ENCODE data around the gene MYL3. TPM values are rescaled to one million over a fixed set of nuclear protein-coding genes. Genes with fewer than 3 reads are reported as not detected.

The MYL3 gene
- total RNA-seq, 8 experiments from 2014 or later: 0.38 to 2.4 TPM; not detected in 6

DNA sequence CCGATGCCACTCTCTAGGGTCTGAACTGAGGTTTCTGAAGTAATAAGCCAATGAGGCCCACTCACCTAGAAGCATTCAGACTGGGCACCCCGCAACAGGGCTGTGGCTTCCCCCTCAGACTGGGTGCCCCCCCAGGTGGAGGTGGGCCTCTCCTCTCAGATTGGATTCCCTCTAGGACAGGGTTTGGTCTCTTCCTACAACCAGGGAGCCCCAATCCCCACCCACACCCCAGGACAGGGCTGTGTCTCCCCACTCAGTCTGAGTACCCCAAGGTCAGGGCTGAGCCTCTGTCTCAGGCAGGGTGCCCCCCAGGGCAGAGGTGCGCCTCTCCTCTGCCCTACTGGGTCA, 41.9 kb upstream of the MYL3 start:
- H3K4me3 ChIP-seq: no peak overlapping the region
- no peak overlapping the region for H3K27ac ChIP-seq
- ATAC-seq (replicated peaks in 6 of 8): no peak
- in situ Hi-C loops (cut with MboI; ENCODE audit: low pct_unique_long_range_greater_than_20kb in 2 of 9, low sequenced_read_pairs in 9 of 9, unreplicated experiment in 9 of 9): loop anchor here in 2 of 9 experiments (25.0 kb wide), 2 partner anchors 193 to 418 kb away; partner anchors contain the start of genes PRSS50 (in 2 of the 2), TMIE (in 2 of the 2) and RTP3 (in 1 of the 2)
- H3K4me1 ChIP-seq (replicated peaks in 1 of 2): peaks cover 0 to 2% of the 10 kb centered on the region in 2 donors
- 83% methylated on average over 2 of the region's 3 CpGs; no CpG with 5 or more reads in 9 of the 10 experiments for WGBS, 10 experiments

DNA sequence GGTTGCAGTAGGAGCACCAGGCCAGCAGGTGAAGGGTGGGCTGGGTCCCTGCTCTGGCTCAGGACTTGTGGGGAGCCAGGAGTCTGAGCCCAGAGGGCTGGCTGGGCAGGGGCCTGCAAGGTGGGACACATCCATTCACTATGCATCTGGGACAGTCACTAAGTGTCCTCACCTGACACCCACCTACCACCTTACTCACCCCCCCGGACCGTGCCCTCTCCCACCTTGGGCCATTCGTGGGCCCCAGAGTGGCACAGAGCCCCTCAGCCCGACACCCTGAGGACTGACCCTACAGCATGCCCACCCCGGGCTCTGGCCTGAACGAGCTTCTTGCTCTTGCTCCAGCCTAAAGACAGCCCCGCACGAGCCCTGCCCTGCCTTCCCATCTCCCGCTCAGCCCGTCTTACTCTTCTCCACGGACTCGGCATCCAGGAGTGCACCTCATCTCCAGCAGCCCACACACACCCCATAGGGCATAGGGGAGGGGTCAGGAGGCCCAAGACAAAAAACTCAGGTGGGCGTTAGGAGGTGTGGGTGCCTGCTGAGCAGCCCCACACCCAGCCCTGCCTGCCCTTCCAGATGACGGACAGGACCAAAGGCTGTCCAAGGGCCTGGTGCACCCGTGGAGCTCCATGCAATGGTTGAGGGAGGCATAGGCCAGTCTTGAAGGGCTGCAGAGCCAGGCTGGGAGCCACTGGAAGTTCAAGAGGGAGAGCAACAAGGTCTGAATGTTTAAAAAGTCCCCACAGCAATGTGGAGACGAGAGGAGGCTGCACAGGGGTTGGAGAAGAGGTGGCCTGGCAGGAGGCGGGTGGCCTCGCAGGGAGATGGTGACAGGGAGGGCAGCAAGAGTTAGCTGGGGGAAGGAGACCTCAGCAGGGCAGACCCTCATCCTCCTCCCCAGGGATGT, 41.3 kb upstream of the MYL3 start:
- in situ Hi-C loops (cut with MboI; ENCODE audit: low pct_unique_long_range_greater_than_20kb in 2 of 9, low sequenced_read_pairs in 9 of 9, unreplicated experiment in 9 of 9): loop anchor here in 2 of 9 experiments (25.0 kb wide), 2 partner anchors 192 to 417 kb away; partner anchors contain the start of genes PRSS50 (in 2 of the 2), TMIE (in 2 of the 2) and RTP3 (in 1 of the 2)
- no peak overlapping the region for H3K27ac ChIP-seq

DNA sequence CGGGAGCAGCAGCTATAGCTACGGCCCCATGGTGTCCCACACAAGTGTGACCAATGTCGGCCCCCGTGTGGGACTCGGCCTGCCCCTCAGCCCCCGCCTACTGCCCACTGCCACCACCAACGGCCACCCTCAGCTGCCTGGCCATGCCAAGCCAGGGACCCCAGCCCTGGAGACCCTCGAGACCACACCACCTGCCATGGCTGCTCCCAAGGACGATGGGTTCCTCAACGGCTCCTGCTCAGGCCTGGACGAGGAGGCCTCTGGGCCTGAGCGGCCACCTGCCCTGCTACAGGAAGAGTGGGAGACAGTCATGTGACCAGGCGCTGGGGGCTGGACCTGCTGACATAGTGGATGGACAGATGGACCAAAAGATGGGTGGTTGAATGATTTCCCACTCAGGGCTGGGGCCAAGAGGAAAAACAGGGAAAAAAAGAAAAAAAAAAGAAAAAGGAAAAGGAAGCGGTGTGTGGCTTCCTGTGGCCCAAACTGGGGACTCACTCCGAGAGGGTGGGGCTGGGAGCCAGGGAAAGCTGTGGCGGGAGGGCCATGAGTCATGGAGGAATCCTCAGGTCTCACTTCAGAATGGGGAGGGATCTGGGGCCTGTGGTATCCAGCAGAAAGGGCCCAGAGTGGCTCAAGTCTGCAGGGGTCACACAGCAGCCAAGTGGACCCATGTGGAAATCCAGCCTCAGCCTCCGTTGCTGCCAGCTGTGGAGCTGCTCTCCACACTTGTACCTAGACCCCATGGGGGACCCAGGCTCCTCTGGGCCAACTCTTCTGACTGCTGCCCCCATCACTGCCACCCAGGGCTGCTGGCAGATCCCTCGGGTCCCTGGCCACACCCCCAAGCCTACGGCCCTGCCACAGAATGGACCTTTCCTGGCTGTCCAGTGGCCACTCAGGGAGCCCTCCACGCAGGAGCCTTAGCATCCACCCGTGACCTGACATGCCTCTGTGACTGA, 40.4 kb upstream of the MYL3 start:
- H3K27ac ChIP-seq: no peak overlapping the region
- 20 to 100% (median 66%) methylated on average over 1 to 6 of the region's 21 CpGs; no CpG with 5 or more reads in 1 of the 10 experiments for WGBS, 10 experiments
- peak in 2 of 8 experiments; percentile 58 to 63 for ATAC-seq (replicated peaks in 6 of 8)
- no peak overlapping the region for H3K4me3 ChIP-seq
- in situ Hi-C loops (cut with MboI; ENCODE audit: low pct_unique_long_range_greater_than_20kb in 2 of 9, low sequenced_read_pairs in 9 of 9, unreplicated experiment in 9 of 9): loop anchor here in 2 of 9 experiments (25.0 kb wide), 2 partner anchors 191 to 416 kb away; partner anchors contain the start of genes PRSS50 (in 2 of the 2), TMIE (in 2 of the 2) and RTP3 (in 1 of the 2)
- no peaks in the 10 kb centered on the region for H3K4me1 ChIP-seq (replicated peaks in 1 of 2)

More for the DNA sequence above, 41.3 kb upstream of the MYL3 start:
- Histone ChIP-seq H3K4me3 (no peak overlapping the region), H3K4me1 (replicated peaks in 1 of 2) (peaks cover 0 to 2% of the 10 kb centered on the region in 2 donors)
- no peak for ATAC-seq (replicated peaks in 6 of 8)
- WGBS, 10 experiments: 49 to 89% (median 62%) methylated on average over 1 to 4 of the region's 18 CpGs; no CpG with 5 or more reads in 6 of the 10 experiments

DNA sequence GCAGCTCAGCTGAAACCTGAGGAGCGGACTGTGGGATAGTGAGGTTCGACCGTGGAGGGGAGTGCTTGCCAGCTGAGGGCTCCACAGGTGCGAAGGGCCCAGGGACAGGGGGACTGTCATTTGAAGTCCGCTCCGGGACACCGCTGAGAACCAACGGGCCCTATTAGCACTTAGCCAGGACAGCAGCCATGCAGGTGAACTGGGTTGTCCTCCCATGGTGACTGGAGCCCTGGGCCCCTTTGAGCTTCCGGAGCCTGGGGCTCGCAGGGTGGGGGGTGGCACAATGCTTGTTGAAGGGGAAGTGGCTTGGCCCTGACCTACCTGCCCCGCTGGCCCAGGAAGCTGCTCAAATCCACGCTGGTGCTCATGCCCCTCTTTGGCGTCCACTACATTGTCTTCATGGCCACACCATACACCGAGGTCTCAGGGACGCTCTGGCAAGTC, 39.0 kb upstream of the MYL3 start:
- no peak overlapping the region for H3K4me3 ChIP-seq
- WGBS, 10 experiments: 40 to 100% (median 79%) methylated on average over 1 to 7 of the region's 15 CpGs; no CpG with 5 or more reads in 4 of the 10 experiments
- no peak overlapping the region for H3K27ac ChIP-seq
- in situ Hi-C loops (cut with MboI; ENCODE audit: low pct_unique_long_range_greater_than_20kb in 2 of 9, low sequenced_read_pairs in 9 of 9, unreplicated experiment in 9 of 9): loop anchor here in 2 of 9 experiments (25.0 kb wide), 2 partner anchors 190 to 415 kb away; partner anchors contain the start of genes PRSS50 (in 2 of the 2), TMIE (in 2 of the 2) and RTP3 (in 1 of the 2)
- no peaks in the 10 kb centered on the region for H3K4me1 ChIP-seq (replicated peaks in 1 of 2)
- ATAC-seq (replicated peaks in 6 of 8): no peak

DNA sequence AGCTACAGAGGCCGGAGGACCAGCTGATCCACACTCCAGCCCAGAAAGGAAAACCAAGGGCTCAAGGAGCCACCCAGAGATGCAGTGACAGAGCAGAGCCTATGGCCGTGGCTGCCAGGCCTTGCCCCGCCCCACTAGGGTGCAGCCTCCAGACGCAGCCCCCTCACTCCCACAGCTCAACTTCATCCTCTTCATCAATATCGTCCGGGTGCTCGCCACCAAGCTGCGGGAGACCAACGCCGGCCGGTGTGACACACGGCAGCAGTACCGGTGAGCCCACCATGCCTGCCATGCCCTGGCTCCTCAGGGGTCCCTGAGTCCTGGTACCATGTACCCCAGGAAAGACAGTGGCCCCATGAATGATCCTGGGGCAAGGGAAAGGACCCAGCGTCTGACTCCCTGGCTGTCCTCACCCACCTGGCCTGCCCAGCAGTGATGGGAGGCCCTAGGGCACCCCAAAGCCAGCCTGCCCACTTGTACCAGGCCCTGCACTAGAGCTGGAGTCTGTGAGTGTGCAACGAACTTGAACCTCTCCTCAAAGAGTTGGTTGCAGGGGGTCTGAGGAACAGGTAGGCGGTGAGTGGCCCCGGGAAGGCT, 38.4 kb upstream of the MYL3 start:
- no peak for ATAC-seq (replicated peaks in 6 of 8)
- in situ Hi-C loops (cut with MboI; ENCODE audit: low pct_unique_long_range_greater_than_20kb in 2 of 9, low sequenced_read_pairs in 9 of 9, unreplicated experiment in 9 of 9): loop anchor here in 2 of 9 experiments (25.0 kb wide), 2 partner anchors 189 to 414 kb away; partner anchors contain the start of genes PRSS50 (in 2 of the 2), TMIE (in 2 of the 2) and RTP3 (in 1 of the 2)
- Histone ChIP-seq H3K4me3 (no peak overlapping the region), H3K4me1 (replicated peaks in 1 of 2) (no peaks in the 10 kb centered on the region), H3K27ac (no peak overlapping the region)
- 67 to 100% (median 76%) methylated on average over 1 to 10 of the region's 17 CpGs; no CpG with 5 or more reads in 3 of the 10 experiments for WGBS, 10 experiments

DNA sequence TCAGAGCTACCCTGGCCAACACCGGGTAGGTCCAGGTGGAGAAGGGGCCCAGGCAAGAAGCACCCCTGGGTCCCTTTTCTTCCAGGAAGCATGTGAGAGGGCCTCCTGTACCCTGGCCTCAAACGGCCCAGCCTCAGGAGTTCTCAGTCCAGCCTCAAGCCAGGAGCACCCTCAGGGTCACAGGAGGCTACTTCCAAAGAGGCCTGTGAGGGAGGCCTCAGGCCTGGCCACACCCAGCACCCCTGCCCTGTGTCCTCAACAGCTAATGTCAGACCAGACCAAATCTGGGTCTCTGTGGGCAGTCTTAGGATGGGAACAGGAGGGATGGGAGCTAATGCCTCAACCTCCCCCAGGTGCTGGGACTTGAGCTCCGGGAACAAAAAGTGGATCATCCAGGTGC, 37.8 kb upstream of the MYL3 start:
- Histone ChIP-seq H3K4me3 (no peak overlapping the region), H3K4me1 (replicated peaks in 1 of 2) (no peaks in the 10 kb centered on the region), H3K27ac (no peak overlapping the region)
- in situ Hi-C loops (cut with MboI; ENCODE audit: low pct_unique_long_range_greater_than_20kb in 2 of 9, low sequenced_read_pairs in 9 of 9, unreplicated experiment in 9 of 9): loop anchor here in 2 of 9 experiments (25.0 kb wide), 2 partner anchors 189 to 414 kb away; partner anchors contain the start of genes PRSS50 (in 2 of the 2), TMIE (in 2 of the 2) and RTP3 (in 1 of the 2)
- no peak for ATAC-seq (replicated peaks in 6 of 8)
- WGBS, 10 experiments: 100% methylated on average over 1 of the region's 3 CpGs; no CpG with 5 or more reads in 9 of the 10 experiments

DNA sequence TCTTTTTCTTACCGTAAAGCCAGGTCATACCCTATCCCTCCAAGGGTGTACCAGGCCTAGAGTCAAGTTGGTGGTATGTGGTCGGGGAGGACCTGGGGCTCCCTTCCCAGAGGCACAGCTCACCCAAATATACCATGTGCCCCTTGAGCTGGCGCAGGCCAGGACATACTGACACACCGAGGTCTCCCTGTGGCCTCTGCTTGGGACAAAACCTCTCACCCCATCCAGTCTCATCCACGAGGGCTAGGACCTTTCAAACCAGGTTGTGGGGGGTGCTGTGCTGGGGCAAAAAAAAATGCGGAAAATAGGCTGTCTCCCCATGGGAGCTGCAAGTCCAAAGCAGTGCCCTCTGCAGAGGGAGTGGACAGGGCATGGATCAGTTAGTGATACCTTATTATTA, 37.1 kb upstream of the MYL3 start:
- ATAC-seq (replicated peaks in 6 of 8): no peak
- in situ Hi-C loops (cut with MboI; ENCODE audit: low pct_unique_long_range_greater_than_20kb in 2 of 9, low sequenced_read_pairs in 9 of 9, unreplicated experiment in 9 of 9): loop anchor here in 2 of 9 experiments (25.0 kb wide), 2 partner anchors 188 to 413 kb away; partner anchors contain the start of genes PRSS50 (in 2 of the 2), TMIE (in 2 of the 2) and RTP3 (in 1 of the 2)
- Histone ChIP-seq H3K27ac (no peak overlapping the region), H3K4me1 (replicated peaks in 1 of 2) (no peaks in the 10 kb centered on the region), H3K4me3 (no peak overlapping the region)
- WGBS, 10 experiments: 0 to 70% (median 60%) methylated on average over 1 to 5 of the region's 6 CpGs; no CpG with 5 or more reads in 5 of the 10 experiments

DNA sequence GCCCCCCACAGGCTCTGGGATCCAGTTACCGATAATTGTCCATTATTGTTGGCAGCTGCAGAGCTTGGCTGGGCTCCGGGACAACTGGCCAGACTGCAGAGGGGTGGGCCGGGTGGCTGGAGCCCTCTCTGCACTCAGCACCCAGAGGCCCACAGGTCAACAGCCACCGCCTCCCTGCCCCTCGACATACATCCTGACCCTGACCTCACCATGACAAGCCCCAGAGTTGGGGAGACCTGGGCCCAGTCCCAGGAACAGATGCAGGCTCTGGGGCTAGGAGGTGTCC, 36.7 kb upstream of the MYL3 start:
- ATAC-seq (replicated peaks in 6 of 8): no peak
- no peak overlapping the region for H3K4me3 ChIP-seq
- WGBS, 10 experiments: 40 to 80% (median 80%) methylated on average over 1 of the region's 5 CpGs; no CpG with 5 or more reads in 7 of the 10 experiments
- in situ Hi-C loops (cut with MboI; ENCODE audit: low pct_unique_long_range_greater_than_20kb in 2 of 9, low sequenced_read_pairs in 9 of 9, unreplicated experiment in 9 of 9): loop anchor here in 2 of 9 experiments (25.0 kb wide), 2 partner anchors 188 to 413 kb away; partner anchors contain the start of genes PRSS50 (in 2 of the 2), TMIE (in 2 of the 2) and RTP3 (in 1 of the 2)
- no peaks in the 10 kb centered on the region for H3K4me1 ChIP-seq (replicated peaks in 1 of 2)
- no peak overlapping the region for H3K27ac ChIP-seq

DNA sequence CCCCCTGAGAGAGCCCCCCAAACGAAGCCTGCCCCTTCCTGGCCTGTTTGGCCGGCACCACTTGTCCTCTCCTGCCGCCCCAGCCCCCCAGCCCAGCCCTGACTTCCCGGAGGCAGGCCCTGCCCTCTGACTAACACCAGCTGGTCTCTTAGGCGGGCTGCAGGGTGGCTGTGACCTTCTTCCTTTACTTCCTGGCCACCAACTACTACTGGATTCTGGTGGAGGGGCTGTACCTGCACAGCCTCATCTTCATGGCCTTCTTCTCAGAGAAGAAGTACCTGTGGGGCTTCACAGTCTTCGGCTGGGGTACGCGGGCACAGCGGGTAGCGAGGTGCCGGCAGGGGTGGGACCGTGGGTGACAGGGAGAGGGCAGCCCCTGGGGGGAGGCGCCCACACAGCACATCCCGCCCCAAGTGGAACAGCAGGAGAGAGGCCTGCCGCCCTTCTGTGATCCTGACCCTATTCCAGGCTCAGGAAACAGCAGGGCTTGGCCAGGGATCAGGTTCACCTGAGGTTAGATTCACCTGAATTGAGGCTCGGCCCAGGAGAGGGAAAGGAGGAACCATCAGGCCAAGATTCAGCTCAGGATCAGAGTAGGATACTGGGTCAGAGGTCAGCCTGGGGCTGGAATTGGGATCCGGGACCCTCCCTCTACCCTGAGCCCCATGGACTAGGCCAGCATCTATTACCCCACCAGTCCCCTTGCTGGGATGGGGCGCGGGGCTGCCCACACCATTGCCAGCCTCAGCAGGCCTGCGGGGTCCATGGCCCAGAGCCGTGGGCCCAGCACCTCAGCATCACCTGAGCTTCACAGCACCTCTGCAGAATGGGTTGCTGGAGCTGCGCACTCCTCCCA, 36.1 kb upstream of the MYL3 start:
- no peaks in the 10 kb centered on the region for H3K4me1 ChIP-seq (replicated peaks in 1 of 2)
- in situ Hi-C loops (cut with MboI; ENCODE audit: low pct_unique_long_range_greater_than_20kb in 2 of 9, low sequenced_read_pairs in 9 of 9, unreplicated experiment in 9 of 9): loop anchor here in 8 of 9 experiments (10.0 to 25.0 kb wide), 3 partner anchors 187 to 412 kb away; partner anchors contain the start of genes PRSS50 (in 7 of the 8), TMIE (in 7 of the 8), ALS2CL (in 1 of the 8) and RTP3 (in 1 of the 8)
- H3K4me3 ChIP-seq: no peak overlapping the region
- WGBS, 10 experiments: 60 to 100% methylated on average over 1 of the region's 22 CpGs; no CpG with 5 or more reads in 8 of the 10 experiments
- no peak overlapping the region for H3K27ac ChIP-seq
- peak in 1 of 8 experiments; percentile 58 for ATAC-seq (replicated peaks in 6 of 8)

DNA sequence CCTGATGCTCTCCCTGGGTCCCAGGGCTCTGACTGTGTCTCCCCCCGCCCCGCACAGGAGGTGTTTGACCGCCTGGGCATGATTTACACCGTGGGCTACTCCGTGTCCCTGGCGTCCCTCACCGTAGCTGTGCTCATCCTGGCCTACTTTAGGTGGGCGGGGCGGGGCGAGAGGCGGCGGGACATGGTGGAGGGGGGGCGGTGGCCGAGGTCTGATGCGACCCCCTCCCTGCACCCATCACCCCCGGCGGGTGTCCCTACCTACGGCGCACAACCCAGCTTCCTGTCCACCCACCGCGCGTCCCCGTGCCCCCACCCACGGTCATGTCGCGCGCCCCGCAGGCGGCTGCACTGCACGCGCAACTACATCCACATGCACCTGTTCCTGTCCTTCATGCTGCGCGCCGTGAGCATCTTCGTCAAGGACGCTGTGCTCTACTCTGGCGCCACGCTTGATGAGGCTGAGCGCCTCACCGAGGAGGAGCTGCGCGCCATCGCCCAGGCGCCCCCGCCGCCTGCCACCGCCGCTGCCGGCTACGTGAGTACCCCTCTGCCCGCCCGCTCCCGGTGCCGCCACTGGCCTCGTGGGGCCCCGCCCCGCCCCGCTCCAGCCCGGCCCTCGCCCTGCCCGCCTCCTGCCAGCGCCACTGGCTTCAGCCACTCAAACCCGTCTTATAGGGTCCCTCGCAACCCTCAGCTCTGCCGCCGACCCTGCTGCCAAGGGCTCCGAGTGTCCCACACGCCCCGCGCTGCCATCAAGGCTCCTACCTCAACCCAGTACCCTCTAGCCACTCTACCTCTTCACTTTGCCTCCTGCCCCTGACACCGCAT, 35.3 kb upstream of the MYL3 start:
- peak in 4 of 8 experiments; percentile 31 to 44 (median 35) for ATAC-seq (replicated peaks in 6 of 8)
- in situ Hi-C loops (cut with MboI; ENCODE audit: low pct_unique_long_range_greater_than_20kb in 2 of 9, low sequenced_read_pairs in 9 of 9, unreplicated experiment in 9 of 9): loop anchor here in 6 of 9 experiments (10.0 to 25.0 kb wide), 2 partner anchors 186 to 204 kb away; partner anchors contain the start of genes PRSS50 (in 5 of the 6), TMIE (in 5 of the 6) and ALS2CL (in 1 of the 6)
- no peak overlapping the region for H3K27ac ChIP-seq
- H3K4me3 ChIP-seq: no peak overlapping the region
- WGBS, 10 experiments: no CpG with 5 or more reads among the region's 71 CpGs
- no peaks in the 10 kb centered on the region for H3K4me1 ChIP-seq (replicated peaks in 1 of 2)
